HepG2 (cell line): Measurements from ENCODE around the gene LITAFD. TPM values are rescaled to one million over a fixed set of nuclear protein-coding genes. Genes with fewer than 3 reads are reported as not detected.
A peak's percentile ranks its signal among the peaks of the same experiment; 100 is the strongest.

Experiments used
- CBX1 ChIP-seq: IDR thresholded peaks from one replicate; pipeline ENCODE4 v1.6.1; 2016; ENCODE audit warnings: antibody characterized with exemption, low read depth
- HOXD1 ChIP-seq: sonication (generic); formaldehyde crosslinking; IDR thresholded peaks from 2 replicates; pipeline ENCODE4 v1.5.0; 2020; ENCODE audit warnings: missing genetic modification reagents
- MATR3 ChIP-seq: sonication (generic); formaldehyde crosslinking; IDR thresholded peaks from 2 replicates; pipeline ENCODE4 v1.4.0; 2020; ENCODE audit warnings: missing genetic modification reagents
- MED1 ChIP-seq: sonication (generic); formaldehyde crosslinking; IDR thresholded peaks from 2 replicates; pipeline ENCODE4 v1.4.0; 2020; ENCODE audit warnings: missing genetic modification reagents
- MED8 ChIP-seq: sonication (generic); formaldehyde crosslinking; IDR thresholded peaks from 2 replicates; pipeline ENCODE4 v1.8.1; 2023; ENCODE audit warnings: mild to moderate bottlenecking, missing genetic modification reagents; ENCODE audit not compliant: insufficient replicate concordance
- NCOA1 ChIP-seq: sonication (generic); formaldehyde crosslinking; IDR thresholded peaks from 2 replicates; pipeline ENCODE4 v1.9.0; 2021; ENCODE audit warnings: missing genetic modification reagents
- NCOA5 ChIP-seq: sonication (generic); formaldehyde crosslinking; IDR thresholded peaks from 2 replicates; pipeline ENCODE4 v1.4.0; 2020; ENCODE audit warnings: missing genetic modification reagents
- NR2F1 ChIP-seq, 2 experiments: fragments of 450-650 bp in 1 of 2; formaldehyde crosslinking in 1 of 2; IDR thresholded peaks; 2 replicates each; pipeline versions ENCODE4 v1.5.0 to v1.6.1; 2016 to 2020; ENCODE audit warnings: mild to moderate bottlenecking in 1 of 2, missing compliant biosample characterization in 1 of 2, missing genetic modification reagents in 1 of 2, moderate library complexity in 1 of 2
- RFX3 ChIP-seq: IDR thresholded peaks from 2 replicates; pipeline ENCODE4 v1.6.1; 2016; ENCODE audit warnings: missing biosample characterization, missing genetic modification reagents
- RFXANK ChIP-seq: IDR thresholded peaks from 2 replicates; pipeline ENCODE4 v1.6.1; 2016
- SRF ChIP-seq: IDR thresholded peaks from 2 replicates; pipeline ENCODE4 v1.6.1; 2011; ENCODE audit warnings: mild to moderate bottlenecking, low read depth, low read length, moderate library complexity
- ZBTB20 ChIP-seq: sonication (generic); formaldehyde crosslinking; IDR thresholded peaks from 2 replicates; pipeline ENCODE4 v1.8.1; 2023; ENCODE audit warnings: missing genetic modification reagents, low read depth, mild to moderate bottlenecking, borderline replicate concordance
- ZFP36L1 ChIP-seq: sonication (generic); formaldehyde crosslinking; IDR thresholded peaks from 2 replicates; pipeline ENCODE4 v1.8.0; 2022; ENCODE audit warnings: mild to moderate bottlenecking, missing genetic modification reagents, moderate library complexity
- ZNF121 ChIP-seq: sonication (generic); formaldehyde crosslinking; IDR thresholded peaks from 2 replicates; pipeline ENCODE4 v1.5.0; 2020; ENCODE audit warnings: mild to moderate bottlenecking, missing genetic modification reagents
- ZNF234 ChIP-seq: sonication (generic); formaldehyde crosslinking; conservative IDR thresholded peaks from 2 replicates; pipeline ENCODE4 v1.5.1; 2020; ENCODE audit warnings: mild to moderate bottlenecking, missing genetic modification reagents
- ZNF296 ChIP-seq: sonication (generic); formaldehyde crosslinking; conservative IDR thresholded peaks from 2 replicates; pipeline ENCODE4 v1.5.0; 2020; ENCODE audit warnings: mild to moderate bottlenecking, missing genetic modification reagents
- ZNF558 ChIP-seq: sonication (generic); formaldehyde crosslinking; IDR thresholded peaks from 2 replicates; pipeline ENCODE4 v1.9.0; 2022; ENCODE audit warnings: mild to moderate bottlenecking, missing genetic modification reagents, borderline replicate concordance
- ZNF652 ChIP-seq: IDR thresholded peaks from 2 replicates; pipeline ENCODE4 v1.6.1; 2016; ENCODE audit warnings: low read depth, borderline replicate concordance
- ZNF660 ChIP-seq: sonication (generic); formaldehyde crosslinking; IDR thresholded peaks from 2 replicates; pipeline ENCODE4 v1.5.1; 2020; ENCODE audit warnings: mild to moderate bottlenecking, low read depth, missing genetic modification reagents, borderline replicate concordance
- ZNF768 ChIP-seq: sonication (generic); formaldehyde crosslinking; IDR thresholded peaks from 2 replicates; pipeline ENCODE4 v1.4.0; 2020; ENCODE audit warnings: missing genetic modification reagents
- ZNF780A ChIP-seq: sonication (generic); formaldehyde crosslinking; IDR thresholded peaks from 2 replicates; pipeline ENCODE4 v1.8.0; 2022; ENCODE audit warnings: mild to moderate bottlenecking, missing genetic modification reagents, moderate library complexity
- ZSCAN9 ChIP-seq: IDR thresholded peaks from 2 replicates; pipeline ENCODE4 v1.6.1; 2016; ENCODE audit warnings: borderline replicate concordance
- polyA plus RNA-seq, 8 experiments: library from polyadenylated mRNA; depleted of rRNA in 3 of 8; stranded (reverse) in 7 of 8; unstranded in 1 of 8; fragments of >200 nt; fragmentation: Illumina TruSeq in 4 of 8; extraction: Trizol in 4 of 8; gene quantifications; 2 replicates each; pipeline versions ENCODE4 v1.2.1 to v1.2.3, GENCODE V29; 2011 to 2016; ENCODE audit warnings: low read depth in 4 of 8, missing spikeins in 1 of 8, mixed read lengths in 1 of 8; ENCODE audit not compliant: insufficient read depth in 1 of 8
- total RNA-seq, 5 experiments: library from RNA; depleted of rRNA; stranded (reverse); fragments of >200 nt; fragmentation: Illumina TruSeq; extraction: Trizol; gene quantifications; 2 replicates each; pipeline ENCODE4 v1.2.3, GENCODE V29; 2016; ENCODE audit warnings: low read depth in 1 of 5
- TF ChIP-seq, protein P1 (sequence below): sonication (generic); formaldehyde crosslinking; IDR thresholded peaks from 2 replicates; pipeline ENCODE4 v1.5.0; 2020; ENCODE audit warnings: missing genetic modification reagents, mild to moderate bottlenecking, borderline replicate concordance
- TF ChIP-seq, protein P2 (sequence below): IDR thresholded peaks from 2 replicates; pipeline ENCODE4 v1.6.1; 2016; ENCODE audit warnings: control low read depth
- TF ChIP-seq, protein P3 (sequence below): sonication (generic); formaldehyde crosslinking; conservative IDR thresholded peaks from 2 replicates; pipeline ENCODE4 v1.4.0; 2020; ENCODE audit warnings: missing genetic modification reagents
- TF ChIP-seq, protein P4 (sequence below): IDR thresholded peaks from 2 replicates; pipeline ENCODE4 v1.6.1; 2018; ENCODE audit warnings: missing genetic modification reagents, mild to moderate bottlenecking, missing compliant biosample characterization
- TF ChIP-seq, protein P5 (sequence below): sonication (generic); formaldehyde crosslinking; IDR thresholded peaks from 2 replicates; pipeline ENCODE4 v1.4.0; 2020; ENCODE audit warnings: mild to moderate bottlenecking, missing genetic modification reagents

The LITAFD gene
- total and polyA plus RNA-seq, 2 of the 13 experiments (the other 11 are each of a cell fraction or from before 2014, with no cell fraction given): not detected

DNA sequence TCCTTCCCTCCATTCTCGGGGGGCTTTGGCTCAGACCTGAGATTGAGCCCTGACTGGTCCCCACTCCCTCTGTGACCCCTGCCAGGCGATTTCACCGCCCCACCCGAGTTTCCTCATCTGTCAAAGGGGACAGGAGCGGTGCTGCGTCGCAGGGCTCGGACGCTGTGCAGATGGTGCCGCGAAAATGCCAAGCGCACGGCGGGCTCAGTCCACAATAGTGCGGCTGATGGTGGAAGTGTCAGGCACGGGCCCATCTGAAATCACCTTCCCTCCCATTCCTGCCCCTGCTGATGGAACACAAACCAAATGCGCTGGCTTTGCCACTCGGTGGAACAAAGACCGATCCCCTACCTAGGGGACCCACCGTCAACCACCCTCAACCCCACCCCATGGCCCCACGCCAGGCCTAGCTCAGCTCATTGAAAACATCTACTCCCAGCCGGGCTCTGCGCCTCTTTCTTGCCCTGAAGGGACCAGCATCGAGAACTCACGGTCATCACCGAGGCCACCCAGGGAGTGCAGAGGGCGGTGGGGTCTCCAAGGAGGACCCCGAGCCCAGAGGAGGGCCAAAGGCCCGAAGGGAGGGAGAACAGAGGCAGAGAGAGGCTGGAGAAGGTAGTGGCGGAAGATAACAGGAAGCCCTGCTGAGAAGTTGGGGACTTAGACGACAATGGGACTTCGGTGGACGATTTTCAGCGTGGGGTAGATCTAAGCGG is 14.8 kb upstream of the LITAFD start (continued):
- TF ChIP-seq, protein P1, sequence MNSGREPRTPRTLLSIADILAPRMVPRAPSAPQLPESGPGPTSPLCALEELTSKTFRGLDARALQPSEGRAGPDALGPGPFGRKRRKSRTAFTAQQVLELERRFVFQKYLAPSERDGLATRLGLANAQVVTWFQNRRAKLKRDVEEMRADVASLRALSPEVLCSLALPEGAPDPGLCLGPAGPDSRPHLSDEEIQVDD (CRISPR knock-in tag): no peak; the same call in 1 of the 2 replicates
- TF ChIP-seq, protein P2, sequence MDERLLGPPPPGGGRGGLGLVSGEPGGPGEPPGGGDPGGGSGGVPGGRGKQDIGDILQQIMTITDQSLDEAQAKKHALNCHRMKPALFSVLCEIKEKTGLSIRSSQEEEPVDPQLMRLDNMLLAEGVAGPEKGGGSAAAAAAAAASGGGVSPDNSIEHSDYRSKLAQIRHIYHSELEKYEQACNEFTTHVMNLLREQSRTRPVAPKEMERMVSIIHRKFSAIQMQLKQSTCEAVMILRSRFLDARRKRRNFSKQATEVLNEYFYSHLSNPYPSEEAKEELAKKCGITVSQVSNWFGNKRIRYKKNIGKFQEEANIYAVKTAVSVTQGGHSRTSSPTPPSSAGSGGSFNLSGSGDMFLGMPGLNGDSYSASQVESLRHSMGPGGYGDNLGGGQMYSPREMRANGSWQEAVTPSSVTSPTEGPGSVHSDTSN (CRISPR knock-in tag): no peak
- TF ChIP-seq, protein P3, sequence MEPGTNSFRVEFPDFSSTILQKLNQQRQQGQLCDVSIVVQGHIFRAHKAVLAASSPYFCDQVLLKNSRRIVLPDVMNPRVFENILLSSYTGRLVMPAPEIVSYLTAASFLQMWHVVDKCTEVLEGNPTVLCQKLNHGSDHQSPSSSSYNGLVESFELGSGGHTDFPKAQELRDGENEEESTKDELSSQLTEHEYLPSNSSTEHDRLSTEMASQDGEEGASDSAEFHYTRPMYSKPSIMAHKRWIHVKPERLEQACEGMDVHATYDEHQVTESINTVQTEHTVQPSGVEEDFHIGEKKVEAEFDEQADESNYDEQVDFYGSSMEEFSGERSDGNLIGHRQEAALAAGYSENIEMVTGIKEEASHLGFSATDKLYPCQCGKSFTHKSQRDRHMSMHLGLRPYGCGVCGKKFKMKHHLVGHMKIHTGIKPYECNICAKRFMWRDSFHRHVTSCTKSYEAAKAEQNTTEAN (CRISPR knock-in tag): no peak
- TF ChIP-seq MED8 (CRISPR knock-in tag): no peak
- peak; percentile 50; the same call in 1 of the 2 replicates for TF ChIP-seq ZNF768 (CRISPR knock-in tag)
- TF ChIP-seq NCOA1 (CRISPR knock-in tag): no peak
- no peak for TF ChIP-seq RFXANK (CRISPR knock-in tag)
- 0 out of 2 replicates have a peak, but pooled peaks have one; percentile 84 for TF ChIP-seq ZNF558 (CRISPR knock-in tag)
- TF ChIP-seq, protein P4, sequence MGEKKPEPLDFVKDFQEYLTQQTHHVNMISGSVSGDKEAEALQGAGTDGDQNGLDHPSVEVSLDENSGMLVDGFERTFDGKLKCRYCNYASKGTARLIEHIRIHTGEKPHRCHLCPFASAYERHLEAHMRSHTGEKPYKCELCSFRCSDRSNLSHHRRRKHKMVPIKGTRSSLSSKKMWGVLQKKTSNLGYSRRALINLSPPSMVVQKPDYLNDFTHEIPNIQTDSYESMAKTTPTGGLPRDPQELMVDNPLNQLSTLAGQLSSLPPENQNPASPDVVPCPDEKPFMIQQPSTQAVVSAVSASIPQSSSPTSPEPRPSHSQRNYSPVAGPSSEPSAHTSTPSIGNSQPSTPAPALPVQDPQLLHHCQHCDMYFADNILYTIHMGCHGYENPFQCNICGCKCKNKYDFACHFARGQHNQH (CRISPR knock-in tag): peak; percentile 27; the same call in 1 of the 2 replicates
- no peak; the same call in 1 of the 2 replicates for TF ChIP-seq ZNF780A
- TF ChIP-seq RFX3 (CRISPR knock-in tag): no peak
- TF ChIP-seq HOXD1 (CRISPR knock-in tag): no peak
- TF ChIP-seq ZBTB20 (CRISPR knock-in tag): 0 out of 2 replicates have a peak, but pooled peaks have one; percentile 34
- no peak for TF ChIP-seq NCOA5
- no peak for TF ChIP-seq MATR3 (CRISPR knock-in tag)
- TF ChIP-seq ZNF296 (CRISPR knock-in tag): no peak
- no peak for TF ChIP-seq ZNF660
- TF ChIP-seq ZFP36L1: no peak
- TF ChIP-seq MED1: peak; percentile 29; the same call in 1 of the 2 replicates
- TF ChIP-seq, protein P5, sequence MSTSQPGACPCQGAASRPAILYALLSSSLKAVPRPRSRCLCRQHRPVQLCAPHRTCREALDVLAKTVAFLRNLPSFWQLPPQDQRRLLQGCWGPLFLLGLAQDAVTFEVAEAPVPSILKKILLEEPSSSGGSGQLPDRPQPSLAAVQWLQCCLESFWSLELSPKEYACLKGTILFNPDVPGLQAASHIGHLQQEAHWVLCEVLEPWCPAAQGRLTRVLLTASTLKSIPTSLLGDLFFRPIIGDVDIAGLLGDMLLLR: no peak
- TF ChIP-seq ZNF121: no peak
- no peak for TF ChIP-seq SRF
- no peak for TF ChIP-seq ZNF234 (CRISPR knock-in tag)
- TF ChIP-seq ZNF652 (CRISPR knock-in tag): no peak
- TF ChIP-seq ZSCAN9: no peak; the same call in 1 of the 2 replicates
- no peak for TF ChIP-seq NR2F1 (CRISPR knock-in tag; IDR thresholded peaks at IDR 0.05)
- no peak for TF ChIP-seq CBX1
